Retinal pigment epithelial cell (primary cell): ENCODE measurements around the gene ZNF598.

Source experiments
- DNase-seq: peaks from one replicate; pipeline ENCODE4 v3.0.0-alpha.2; 2010; ENCODE audit warnings: low read depth
- H3K4me3 ChIP-seq: 2 replicates; pipeline ENCODE4 v1.5.1; 2011; ENCODE audit warnings: mild to moderate bottlenecking, low read length, control low read depth, moderate library complexity
- CTCF ChIP-seq: conservative IDR thresholded peaks from 2 replicates; pipeline ENCODE4 v1.5.1; 2011; ENCODE audit warnings: low read depth, low read length, control low read depth, inconsistent platforms

ZNF598 gene

GRCh38 chr16:1980770-1981087 lies 28.9 kb downstream of the ZNF598 start:
- H3K4me3 ChIP-seq, result no peak overlapping the region
- no peak for DNase-seq
- no peak for TF ChIP-seq CTCF

DNA sequence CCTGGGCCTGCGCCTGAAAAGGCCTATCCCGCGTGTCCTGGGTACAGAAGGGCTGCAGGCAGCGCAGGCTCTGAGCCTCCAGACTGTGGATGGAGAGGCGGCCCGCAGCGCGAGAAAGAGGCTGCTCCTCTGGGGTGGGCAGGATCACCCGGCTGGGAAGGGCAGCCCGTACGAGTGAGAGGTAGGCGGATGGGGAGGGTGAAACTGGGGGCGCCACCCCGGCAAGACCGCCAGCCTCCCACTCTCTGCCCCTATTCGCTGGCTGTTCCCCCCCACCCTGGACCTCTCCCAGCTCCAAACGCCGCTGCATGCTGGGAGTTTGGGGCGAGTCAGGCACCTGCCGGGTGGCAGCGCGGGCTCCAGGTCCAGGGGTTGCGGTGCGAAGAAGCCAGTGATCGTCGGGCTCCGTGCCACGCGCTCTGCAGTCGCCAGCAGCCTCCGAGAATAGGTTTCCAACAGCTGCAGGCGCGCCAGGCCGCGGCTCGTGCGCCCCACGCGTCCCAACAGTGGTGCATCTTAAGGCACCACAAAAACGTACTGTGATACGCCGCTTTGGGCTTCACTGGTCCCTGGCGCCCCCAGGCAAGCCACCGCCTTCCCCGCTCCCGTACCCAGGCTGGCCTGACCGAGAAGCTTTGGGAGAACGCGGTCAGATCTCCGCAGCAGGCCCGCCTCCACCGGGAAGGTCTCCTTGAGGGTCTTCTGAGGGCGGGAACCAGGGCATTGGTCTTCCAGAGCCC lies 29.4 kb downstream of the ZNF598 start:
- no peak for TF ChIP-seq CTCF
- no peak for DNase-seq
- no peak overlapping the region for H3K4me3 ChIP-seq

DNA sequence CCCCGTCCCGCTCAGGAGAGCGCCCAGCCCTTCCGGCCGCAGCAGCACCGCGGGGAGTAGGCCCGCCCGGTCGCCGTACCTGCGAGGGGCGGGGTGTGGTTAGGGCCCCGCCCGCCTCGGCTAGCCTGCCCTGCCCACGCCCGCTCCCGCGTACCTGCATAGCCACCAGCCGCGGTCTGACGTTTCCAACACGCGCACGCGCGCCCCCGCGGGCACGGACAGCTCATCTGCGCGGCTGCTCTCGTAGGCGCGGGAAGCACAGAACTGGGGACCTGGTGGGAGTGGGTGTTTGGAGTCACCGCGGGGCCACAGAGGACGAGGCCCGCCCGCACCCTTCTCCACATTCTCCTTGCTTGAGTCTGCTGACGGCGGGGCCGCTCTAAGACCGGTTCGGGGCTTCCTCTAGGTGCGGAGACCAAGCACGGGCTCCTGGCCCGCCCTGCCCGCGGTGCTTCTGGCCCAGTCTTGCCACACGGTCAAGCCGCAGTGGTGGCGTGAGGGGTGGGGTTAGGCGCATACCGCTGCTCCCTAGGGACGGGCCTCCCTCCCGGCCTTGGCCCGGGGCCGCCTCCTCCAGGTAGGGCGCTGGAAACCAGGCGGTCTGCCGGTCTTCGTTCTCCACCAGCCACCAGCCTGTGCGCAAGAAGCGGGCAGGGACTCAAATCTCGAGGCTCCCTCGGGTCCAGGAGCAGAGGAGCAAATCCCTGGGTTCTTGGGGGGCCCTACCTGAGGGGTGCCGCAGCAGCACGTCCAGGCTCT lies 30.2 kb downstream of the ZNF598 start:
- DNase-seq, result no peak
- H3K4me3 ChIP-seq, result no peak overlapping the region
- TF ChIP-seq CTCF, result no peak

DNA sequence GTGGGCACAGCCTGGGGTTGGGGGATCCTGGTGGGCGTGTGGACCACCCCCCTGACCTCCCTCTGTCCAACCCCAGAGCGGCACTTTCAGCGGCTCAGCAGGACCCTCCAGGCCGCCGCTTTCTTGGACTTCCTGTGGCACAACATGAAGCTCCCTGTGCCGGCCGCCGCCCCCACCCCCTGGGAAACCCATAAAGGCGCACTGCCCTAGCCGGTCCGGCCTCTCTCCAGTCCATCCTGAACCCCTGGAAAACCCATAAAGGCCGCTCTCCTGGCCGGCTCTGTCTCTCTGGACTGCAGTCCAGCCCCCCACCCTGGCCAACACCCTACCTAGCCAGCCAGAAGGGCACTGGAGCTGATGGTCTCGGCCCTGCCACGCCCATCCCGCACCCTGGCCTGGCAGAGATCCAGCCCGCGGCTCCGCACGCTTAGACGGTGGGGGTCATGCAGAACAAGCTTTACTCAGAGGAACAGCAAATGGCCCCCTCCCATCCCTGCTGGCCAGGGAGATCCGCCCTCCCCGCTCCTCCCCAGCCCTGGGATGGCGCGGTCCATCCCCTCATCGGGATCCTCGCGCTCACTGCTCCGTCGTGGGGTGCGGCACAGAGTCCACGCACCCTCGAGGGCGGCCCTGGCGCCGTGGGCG lies 31.0 kb downstream of the ZNF598 start:
- no peak for TF ChIP-seq CTCF
- no peak overlapping the region for H3K4me3 ChIP-seq

GRCh38 chr16:1977875-1978268 lies 31.7 kb downstream of the ZNF598 start:
- no peak overlapping the region for H3K4me3 ChIP-seq

More for the DNA sequence above, 31.0 kb downstream of the ZNF598 start:
- DNase-seq, result no peak

More at GRCh38 chr16:1977875-1978268, 31.7 kb downstream of the ZNF598 start:
- no peak for TF ChIP-seq CTCF
- no peak for DNase-seq
